ENCODE data around the gene FAM163A.
"Not testable (repeated sequence)": the region's sequence is repeated elsewhere in the genome, so short reads cannot be mapped to it uniquely, and the experiment has no call there.

FAM163A gene

DNA sequence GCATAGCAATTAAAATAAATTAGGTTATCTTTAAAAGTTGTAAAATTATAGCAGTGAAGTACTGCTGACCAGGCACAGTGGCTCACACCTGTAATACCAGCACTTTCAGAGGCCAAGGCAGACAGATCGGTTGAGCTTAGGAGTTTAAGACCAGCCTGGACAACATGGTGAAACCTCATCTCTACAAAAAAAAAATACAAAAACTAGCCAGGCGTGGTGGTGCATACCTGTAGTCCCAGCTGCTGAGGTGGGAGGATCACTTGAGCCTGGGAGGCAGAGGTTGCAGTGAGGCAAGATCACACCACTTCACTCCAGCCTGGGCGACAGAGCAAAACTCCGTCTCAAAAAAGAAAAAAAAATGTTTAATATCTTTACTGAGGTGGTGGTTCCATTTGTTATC, 112.7 kb downstream of the FAM163A start:
- not testable (repeated sequence) for DNase-seq (ENCODE audit: low read depth)

- DNase-seq (ENCODE audit: low read depth), result no peak
Measured at GRCh38 chr1:179856296-179856695, 113.2 kb downstream of the FAM163A start.

GRCh38 chr1:179857009-179857408, 113.9 kb downstream of the FAM163A start:
- DNase-seq (ENCODE audit: low read depth), result no peak

- no peak for DNase-seq (ENCODE audit: low read depth)
Measured at GRCh38 chr1:179860652-179861051, 117.6 kb downstream of the FAM163A start.

DNA sequence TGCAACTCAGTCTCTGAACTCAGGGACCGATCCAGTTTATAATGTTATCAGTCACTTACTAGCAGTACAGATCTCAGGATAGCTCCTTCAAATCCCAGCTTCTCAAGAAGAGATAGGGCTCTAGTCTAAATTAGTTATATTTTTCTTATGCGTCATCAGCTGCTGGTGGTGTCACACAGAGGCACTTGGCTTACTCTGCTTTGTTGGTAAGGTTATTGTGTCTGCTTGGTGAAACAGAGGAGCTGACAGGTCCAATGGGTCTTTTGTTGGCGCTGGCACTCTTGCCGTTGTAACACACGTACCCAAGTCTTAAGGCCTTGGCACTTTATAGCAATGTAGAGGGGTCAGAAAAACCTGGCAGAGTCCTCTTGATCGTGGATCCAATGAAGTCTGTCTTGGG, 122.3 kb downstream of the FAM163A start:
- DNase-seq (ENCODE audit: low read depth), result no peak

Measured in stimulated activated CD4-positive, alpha-beta T cell treated with anti-CD3 and anti-CD28 coated beads, Interleukin-2, amount 100 ng/mL, for 4 hours (primary cell).